ENCODE results near the gene AMOT.

The AMOT gene

GRCh38 chrX:112803060-112803459 lies 37.6 kb downstream of the AMOT start:
- TF ChIP-seq SIN3A (IDR thresholded peaks at IDR 0.05; ENCODE audit: borderline replicate concordance, insufficient read depth, low read length) (no peak), REST (IDR thresholded peaks at IDR 0.05; ENCODE audit: insufficient read depth in 1 of 2, low read depth in 2 of 2, low read length in 2 of 2) (no peak), POLR2AphosphoS5 (IDR thresholded peaks at IDR 0.05; ENCODE audit: low read depth, low read length) (no peak), FOXP2 (optimal IDR thresholded peaks at IDR 0.05; ENCODE audit: borderline replicate concordance, extremely low read depth, extremely low read length, insufficient read depth) (no peak), TAF1 (IDR thresholded peaks at IDR 0.05; ENCODE audit: borderline replicate concordance, insufficient read depth, low read length) (no peak)

- TF ChIP-seq FOXP2 (optimal IDR thresholded peaks at IDR 0.05; ENCODE audit: borderline replicate concordance, extremely low read depth, extremely low read length, insufficient read depth) = no peak
- TF ChIP-seq TAF1 (IDR thresholded peaks at IDR 0.05; ENCODE audit: borderline replicate concordance, insufficient read depth, low read length) = no peak
- TF ChIP-seq SIN3A (IDR thresholded peaks at IDR 0.05; ENCODE audit: borderline replicate concordance, insufficient read depth, low read length) = no peak
- TF ChIP-seq POLR2AphosphoS5 (IDR thresholded peaks at IDR 0.05; ENCODE audit: low read depth, low read length) = no peak
- no peak for TF ChIP-seq REST (IDR thresholded peaks at IDR 0.05; ENCODE audit: insufficient read depth in 1 of 2, low read depth in 2 of 2, low read length in 2 of 2)
Observed at GRCh38 chrX:112802541-112802940, 38.1 kb downstream of the AMOT start.

GRCh38 chrX:112800971-112801775 lies 39.5 kb downstream of the AMOT start:
- TF ChIP-seq REST (IDR thresholded peaks at IDR 0.05; ENCODE audit: insufficient read depth in 1 of 2, low read depth in 2 of 2, low read length in 2 of 2) (no peak), POLR2AphosphoS5 (IDR thresholded peaks at IDR 0.05; ENCODE audit: low read depth, low read length) (no peak), SIN3A (IDR thresholded peaks at IDR 0.05; ENCODE audit: borderline replicate concordance, insufficient read depth, low read length) (no peak), FOXP2 (optimal IDR thresholded peaks at IDR 0.05; ENCODE audit: borderline replicate concordance, extremely low read depth, extremely low read length, insufficient read depth) (no peak), TAF1 (IDR thresholded peaks at IDR 0.05; ENCODE audit: borderline replicate concordance, insufficient read depth, low read length) (no peak)

GRCh38 chrX:112799425-112799824 lies 41.2 kb downstream of the AMOT start:
- TF ChIP-seq TAF1 (IDR thresholded peaks at IDR 0.05; ENCODE audit: borderline replicate concordance, insufficient read depth, low read length) (no peak), REST (IDR thresholded peaks at IDR 0.05; ENCODE audit: insufficient read depth in 1 of 2, low read depth in 2 of 2, low read length in 2 of 2) (no peak), FOXP2 (optimal IDR thresholded peaks at IDR 0.05; ENCODE audit: borderline replicate concordance, extremely low read depth, extremely low read length, insufficient read depth) (no peak), POLR2AphosphoS5 (IDR thresholded peaks at IDR 0.05; ENCODE audit: low read depth, low read length) (no peak), SIN3A (IDR thresholded peaks at IDR 0.05; ENCODE audit: borderline replicate concordance, insufficient read depth, low read length) (no peak)

Measured in PFSK-1 (cell line).